ENCODE measurements around the gene PRSS27. TPM values are rescaled to one million over a fixed set of nuclear protein-coding genes. Genes with fewer than 3 reads are reported as not detected.

The PRSS27 gene
- total RNA-seq, 1 donor from 2014 or later, result 6.6 TPM

DNA sequence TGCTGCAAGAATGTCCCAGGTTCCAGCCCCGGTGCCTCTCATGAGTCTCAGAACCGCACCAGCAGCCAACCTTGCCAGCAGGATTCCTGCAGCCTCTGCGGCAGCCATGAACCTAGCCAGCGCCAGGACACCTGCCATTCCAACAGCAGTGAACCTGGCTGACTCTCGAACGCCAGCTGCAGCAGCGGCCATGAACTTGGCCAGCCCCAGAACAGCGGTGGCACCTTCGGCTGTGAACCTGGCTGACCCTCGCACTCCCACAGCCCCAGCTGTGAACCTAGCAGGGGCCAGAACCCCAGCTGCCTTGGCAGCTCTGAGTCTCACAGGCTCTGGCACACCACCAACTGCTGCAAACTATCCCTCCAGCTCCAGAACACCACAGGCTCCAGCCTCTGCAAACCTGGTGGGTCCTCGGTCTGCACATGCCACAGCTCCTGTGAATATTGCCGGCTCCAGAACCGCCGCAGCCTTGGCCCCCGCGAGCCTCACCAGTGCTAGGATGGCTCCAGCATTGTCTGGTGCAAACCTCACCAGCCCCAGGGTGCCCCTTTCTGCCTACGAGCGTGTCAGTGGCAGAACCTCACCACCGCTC lies 47.2 kb upstream of the PRSS27 start:
- Mint-ChIP-seq H3K4me3 (ENCODE audit: low read depth) (no peak overlapping the region), H3K4me1 (ENCODE audit: low read depth) (no peaks in the 10 kb centered on the region), H3K27me3 (no peaks in the 10 kb centered on the region), H3K27ac (no peak overlapping the region), H3K9me3 (ENCODE audit: low read depth) (peaks cover 24% of the 10 kb centered on the region), H3K36me3 (ENCODE audit: insufficient read depth) (peaks cover 64% of the 10 kb centered on the region)
- TF ChIP-seq, protein P1, sequence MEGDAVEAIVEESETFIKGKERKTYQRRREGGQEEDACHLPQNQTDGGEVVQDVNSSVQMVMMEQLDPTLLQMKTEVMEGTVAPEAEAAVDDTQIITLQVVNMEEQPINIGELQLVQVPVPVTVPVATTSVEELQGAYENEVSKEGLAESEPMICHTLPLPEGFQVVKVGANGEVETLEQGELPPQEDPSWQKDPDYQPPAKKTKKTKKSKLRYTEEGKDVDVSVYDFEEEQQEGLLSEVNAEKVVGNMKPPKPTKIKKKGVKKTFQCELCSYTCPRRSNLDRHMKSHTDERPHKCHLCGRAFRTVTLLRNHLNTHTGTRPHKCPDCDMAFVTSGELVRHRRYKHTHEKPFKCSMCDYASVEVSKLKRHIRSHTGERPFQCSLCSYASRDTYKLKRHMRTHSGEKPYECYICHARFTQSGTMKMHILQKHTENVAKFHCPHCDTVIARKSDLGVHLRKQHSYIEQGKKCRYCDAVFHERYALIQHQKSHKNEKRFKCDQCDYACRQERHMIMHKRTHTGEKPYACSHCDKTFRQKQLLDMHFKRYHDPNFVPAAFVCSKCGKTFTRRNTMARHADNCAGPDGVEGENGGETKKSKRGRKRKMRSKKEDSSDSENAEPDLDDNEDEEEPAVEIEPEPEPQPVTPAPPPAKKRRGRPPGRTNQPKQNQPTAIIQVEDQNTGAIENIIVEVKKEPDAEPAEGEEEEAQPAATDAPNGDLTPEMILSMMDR (IDR thresholded peaks at IDR 0.05; ENCODE audit: unreplicated experiment), result no peak
- DNase-seq (ENCODE audit: low spot score, unreplicated experiment), result no peak

DNA sequence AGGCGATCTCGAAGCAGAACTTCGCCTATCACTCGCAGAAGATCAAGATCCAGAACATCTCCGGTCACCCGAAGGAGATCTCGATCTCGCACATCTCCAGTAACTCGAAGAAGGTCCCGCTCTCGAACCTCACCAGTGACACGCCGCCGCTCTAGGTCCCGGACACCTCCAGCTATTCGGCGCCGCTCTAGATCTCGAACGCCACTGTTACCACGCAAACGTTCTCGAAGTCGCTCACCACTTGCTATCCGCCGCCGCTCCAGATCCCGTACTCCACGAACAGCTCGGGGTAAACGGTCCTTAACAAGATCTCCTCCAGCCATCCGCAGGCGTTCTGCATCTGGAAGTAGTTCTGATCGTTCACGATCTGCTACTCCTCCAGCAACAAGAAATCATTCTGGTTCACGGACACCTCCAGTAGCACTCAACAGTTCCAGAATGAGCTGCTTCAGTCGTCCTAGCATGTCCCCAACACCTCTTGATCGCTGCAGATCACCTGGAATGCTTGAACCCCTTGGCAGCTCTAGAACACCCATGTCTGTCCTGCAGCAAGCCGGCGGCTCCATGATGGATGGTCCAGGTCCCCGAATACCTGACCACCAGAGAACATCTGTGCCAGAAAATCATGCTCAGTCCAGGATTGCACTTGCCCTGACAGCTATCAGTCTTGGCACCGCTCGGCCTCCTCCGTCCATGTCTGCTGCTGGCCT lies 46.6 kb upstream of the PRSS27 start:
- Mint-ChIP-seq H3K4me3 (ENCODE audit: low read depth) (no peak overlapping the region), H3K27ac (no peak overlapping the region), H3K27me3 (no peaks in the 10 kb centered on the region), H3K9me3 (ENCODE audit: low read depth) (peaks cover 28% of the 10 kb centered on the region), H3K36me3 (ENCODE audit: insufficient read depth) (peaks cover 69% of the 10 kb centered on the region), H3K4me1 (ENCODE audit: low read depth) (no peaks in the 10 kb centered on the region)
- TF ChIP-seq, protein P1 (IDR thresholded peaks at IDR 0.05; ENCODE audit: unreplicated experiment), result no peak
- DNase-seq (ENCODE audit: low spot score, unreplicated experiment), result no peak

DNA sequence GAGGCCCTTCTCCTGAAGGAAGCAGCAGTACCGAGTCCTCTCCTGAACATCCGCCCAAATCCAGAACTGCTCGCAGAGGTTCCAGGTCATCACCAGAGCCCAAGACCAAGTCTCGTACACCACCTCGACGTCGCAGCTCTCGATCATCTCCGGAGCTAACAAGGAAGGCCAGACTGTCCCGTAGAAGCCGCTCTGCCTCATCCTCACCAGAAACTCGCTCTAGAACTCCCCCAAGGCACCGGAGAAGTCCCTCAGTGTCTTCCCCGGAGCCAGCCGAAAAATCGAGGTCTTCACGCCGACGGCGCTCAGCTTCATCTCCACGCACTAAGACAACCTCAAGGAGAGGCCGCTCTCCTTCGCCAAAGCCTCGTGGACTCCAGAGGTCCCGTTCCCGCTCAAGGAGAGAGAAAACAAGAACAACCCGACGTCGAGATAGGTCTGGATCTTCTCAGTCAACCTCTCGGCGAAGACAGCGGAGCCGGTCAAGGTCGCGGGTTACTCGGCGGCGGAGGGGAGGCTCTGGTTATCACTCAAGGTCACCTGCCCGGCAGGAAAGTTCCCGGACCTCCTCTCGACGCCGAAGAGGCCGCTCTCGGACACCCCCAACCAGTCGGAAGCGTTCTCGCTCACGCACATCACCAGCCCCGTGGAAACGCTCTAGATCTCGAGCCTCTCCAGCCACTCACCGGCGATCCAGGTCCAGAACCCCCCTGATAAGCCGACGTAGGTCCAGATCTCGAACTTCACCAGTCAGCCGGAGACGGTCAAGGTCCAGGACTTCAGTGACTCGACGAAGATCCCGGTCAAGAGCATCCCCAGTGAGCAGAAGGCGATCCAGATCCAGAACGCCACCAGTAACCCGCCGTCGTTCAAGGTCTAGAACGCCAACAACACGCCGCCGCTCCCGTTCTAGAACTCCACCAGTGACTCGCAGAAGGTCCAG lies 45.7 kb upstream of the PRSS27 start:
- H3K27ac Mint-ChIP-seq, result no peak overlapping the region
- H3K27me3 Mint-ChIP-seq, result no peaks in the 10 kb centered on the region
- H3K36me3 Mint-ChIP-seq (ENCODE audit: insufficient read depth), result peaks cover 78% of the 10 kb centered on the region
- DNase-seq (ENCODE audit: low spot score, unreplicated experiment), result no peak
- no peaks in the 10 kb centered on the region for H3K4me1 Mint-ChIP-seq (ENCODE audit: low read depth)
- H3K9me3 Mint-ChIP-seq (ENCODE audit: low read depth), result peaks cover 37% of the 10 kb centered on the region
- no peak overlapping the region for H3K4me3 Mint-ChIP-seq (ENCODE audit: low read depth)
- TF ChIP-seq, protein P1 (IDR thresholded peaks at IDR 0.05; ENCODE audit: unreplicated experiment), result no peak

DNA sequence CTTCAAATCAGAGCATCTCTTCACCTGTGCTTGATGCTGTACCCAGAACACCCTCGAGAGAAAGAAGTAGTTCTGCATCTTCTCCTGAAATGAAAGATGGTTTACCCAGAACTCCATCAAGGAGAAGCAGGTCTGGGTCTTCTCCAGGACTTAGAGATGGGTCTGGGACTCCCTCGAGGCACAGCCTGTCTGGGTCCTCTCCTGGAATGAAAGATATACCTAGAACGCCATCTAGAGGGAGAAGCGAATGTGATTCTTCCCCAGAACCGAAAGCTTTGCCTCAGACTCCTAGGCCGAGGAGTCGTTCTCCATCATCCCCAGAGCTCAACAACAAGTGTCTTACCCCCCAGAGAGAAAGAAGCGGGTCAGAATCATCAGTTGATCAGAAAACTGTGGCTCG lies 44.7 kb upstream of the PRSS27 start:
- Mint-ChIP-seq H3K9me3 (ENCODE audit: low read depth) (peaks cover 39% of the 10 kb centered on the region), H3K27ac (no peak overlapping the region), H3K4me1 (ENCODE audit: low read depth) (no peaks in the 10 kb centered on the region), H3K4me3 (ENCODE audit: low read depth) (no peak overlapping the region), H3K27me3 (no peaks in the 10 kb centered on the region), H3K36me3 (ENCODE audit: insufficient read depth) (peaks cover 84% of the 10 kb centered on the region)
- TF ChIP-seq, protein P1 (IDR thresholded peaks at IDR 0.05; ENCODE audit: unreplicated experiment), result no peak
- DNase-seq (ENCODE audit: low spot score, unreplicated experiment), result no peak

DNA sequence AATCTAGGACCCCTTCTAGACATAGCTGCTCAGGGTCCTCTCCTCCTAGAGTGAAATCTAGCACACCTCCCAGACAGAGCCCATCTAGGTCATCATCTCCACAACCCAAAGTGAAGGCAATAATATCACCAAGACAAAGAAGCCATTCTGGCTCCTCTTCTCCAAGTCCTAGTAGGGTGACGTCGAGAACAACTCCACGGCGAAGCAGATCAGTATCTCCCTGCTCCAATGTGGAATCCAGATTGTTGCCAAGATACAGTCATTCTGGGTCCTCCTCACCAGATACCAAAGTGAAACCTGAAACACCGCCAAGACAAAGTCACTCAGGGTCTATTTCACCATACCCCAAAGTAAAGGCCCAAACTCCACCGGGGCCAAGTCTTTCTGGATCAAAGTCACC lies 43.1 kb upstream of the PRSS27 start:
- TF ChIP-seq, protein P1 (IDR thresholded peaks at IDR 0.05; ENCODE audit: unreplicated experiment), result no peak
- peaks cover 93% of the 10 kb centered on the region for H3K36me3 Mint-ChIP-seq (ENCODE audit: insufficient read depth)
- H3K4me1 Mint-ChIP-seq (ENCODE audit: low read depth), result no peaks in the 10 kb centered on the region
- peaks cover 39% of the 10 kb centered on the region for H3K9me3 Mint-ChIP-seq (ENCODE audit: low read depth)
- no peak for DNase-seq (ENCODE audit: low spot score, unreplicated experiment)
- no peak overlapping the region for H3K27ac Mint-ChIP-seq
- H3K27me3 Mint-ChIP-seq, result no peaks in the 10 kb centered on the region
- no peak overlapping the region for H3K4me3 Mint-ChIP-seq (ENCODE audit: low read depth)

All from progenitor cell of endocrine pancreas (in vitro differentiated cells).